ENCODE results near the gene ZBTB47. TPM values are rescaled to one million over a fixed set of nuclear protein-coding genes. Genes with fewer than 3 reads are reported as not detected.
A peak's percentile ranks its signal among the peaks of the same experiment; 100 is the strongest.

The ZBTB47 gene
- 32.1 and 49.4 TPM in 2 replicates for total RNA-seq
- 15.2 and 15.6 TPM in 2 replicates for polyA plus RNA-seq
- polyA plus RNA-seq (2012), result 20.8 and 21.0 TPM in 2 replicates
- 26.3 and 41.3 TPM in 2 replicates for polyA minus RNA-seq (ENCODE audit: low replicate concordance)

GRCh38 chr3:42653560-42654330 lies at the start of gene ZBTB47:
TSS of gene ZBTB47 (plus strand) at chr3:42653697. CDS start at chr3:42658356, 4,659 bp downstream.
- peak within 1 kb of the TSS; percentile 80 for H3K9ac ChIP-seq (ENCODE audit: insufficient read depth, low read length)
- H3K4me3 ChIP-seq (replicated peaks in 1 of 4; ENCODE audit: control extremely low read depth in 1 of 4, insufficient read depth in 1 of 4, low read depth in 3 of 4, low read length in 4 of 4), result peak within 1 kb of the TSS; percentile 60 to 82 (median 75)
- TF ChIP-seq CTCF (conservative IDR thresholded peaks at IDR 0.05 in 1 of 2, IDR thresholded peaks at IDR 0.05 in 1 of 2; ENCODE audit: low read depth in 1 of 2, low read length in 2 of 2) (no peak), EZH2 (IDR thresholded peaks at IDR 0.05; ENCODE audit: low read length, missing control alignments) (no peak)
- H4K20me1 ChIP-seq (ENCODE audit: control insufficient read depth, extremely low read depth, insufficient read depth, low read length), result no peaks in the 10 kb centered on the region
- peaks cover 32% of the 10 kb centered on the region for H3K79me2 ChIP-seq (ENCODE audit: control insufficient read depth, insufficient read depth, low read length)
- peaks cover 9% of the 10 kb centered on the region for H3K36me3 ChIP-seq (ENCODE audit: control insufficient read depth, insufficient read depth, low read length)
- peak within 1 kb of the TSS; percentile 84 for H3K4me2 ChIP-seq (ENCODE audit: extremely low read depth, insufficient read depth, low read length)
- H3K9me3 ChIP-seq (ENCODE audit: control insufficient read depth, insufficient read depth, low read depth, low read length), result no peaks in the 10 kb centered on the region
- peaks cover 33% of the 10 kb centered on the region for H3K4me1 ChIP-seq (ENCODE audit: control insufficient read depth, extremely low read depth, insufficient read depth, low read length)
- no peak within 1 kb of the TSS for H2AFZ ChIP-seq (ENCODE audit: low read length)
- peak within 1 kb of the TSS; percentile 80 for H3K27ac ChIP-seq (ENCODE audit: insufficient read depth, low read length)
- DNase-seq (ENCODE audit: low read depth in 2 of 2), result peak; percentile 29 to 49
- H3K27me3 ChIP-seq (ENCODE audit: control insufficient read depth, insufficient read depth, low read length), result no peaks in the 10 kb centered on the region

- Histone ChIP-seq H3K4me3 (replicated peaks in 1 of 4; ENCODE audit: control extremely low read depth in 1 of 4, insufficient read depth in 1 of 4, low read depth in 3 of 4, low read length in 4 of 4) (no peak overlapping the region), H2AFZ (ENCODE audit: low read length) (no peak overlapping the region), H3K79me2 (ENCODE audit: control insufficient read depth, insufficient read depth, low read length) (peaks cover 91% of the 10 kb centered on the region), H3K4me2 (ENCODE audit: extremely low read depth, insufficient read depth, low read length) (no peak overlapping the region), H3K36me3 (ENCODE audit: control insufficient read depth, insufficient read depth, low read length) (no peaks in the 10 kb centered on the region), H3K4me1 (ENCODE audit: control insufficient read depth, extremely low read depth, insufficient read depth, low read length) (peaks cover 3% of the 10 kb centered on the region), H3K27me3 (ENCODE audit: control insufficient read depth, insufficient read depth, low read length) (no peaks in the 10 kb centered on the region), H3K9ac (ENCODE audit: insufficient read depth, low read length) (no peak overlapping the region), H3K27ac (ENCODE audit: insufficient read depth, low read length) (no peak overlapping the region), H3K9me3 (ENCODE audit: control insufficient read depth, insufficient read depth, low read depth, low read length) (no peaks in the 10 kb centered on the region), H4K20me1 (ENCODE audit: control insufficient read depth, extremely low read depth, insufficient read depth, low read length) (peaks cover 3% of the 10 kb centered on the region)
- no peak for TF ChIP-seq CTCF (conservative IDR thresholded peaks at IDR 0.05 in 1 of 2, IDR thresholded peaks at IDR 0.05 in 1 of 2; ENCODE audit: low read depth in 1 of 2, low read length in 2 of 2)
- TF ChIP-seq EZH2 (IDR thresholded peaks at IDR 0.05; ENCODE audit: low read length, missing control alignments), result no peak
- peak in 1 of 2 donors; percentile 25 for DNase-seq (ENCODE audit: low read depth in 2 of 2)
These were observed 47.8 kb upstream of the ZBTB47 start for GRCh38 chr3:42605546-42606173.

GRCh38 chr3:42608581-42608980 lies 44.9 kb upstream of the ZBTB47 start:
- Histone ChIP-seq H3K36me3 (ENCODE audit: control insufficient read depth, insufficient read depth, low read length) (no peaks in the 10 kb centered on the region), H3K4me2 (ENCODE audit: extremely low read depth, insufficient read depth, low read length) (no peak overlapping the region), H3K79me2 (ENCODE audit: control insufficient read depth, insufficient read depth, low read length) (peaks cover 92% of the 10 kb centered on the region), H3K27ac (ENCODE audit: insufficient read depth, low read length) (no peak overlapping the region), H3K4me1 (ENCODE audit: control insufficient read depth, extremely low read depth, insufficient read depth, low read length) (no peaks in the 10 kb centered on the region), H3K4me3 (replicated peaks in 1 of 4; ENCODE audit: control extremely low read depth in 1 of 4, insufficient read depth in 1 of 4, low read depth in 3 of 4, low read length in 4 of 4) (no peak overlapping the region), H3K9ac (ENCODE audit: insufficient read depth, low read length) (no peak overlapping the region), H4K20me1 (ENCODE audit: control insufficient read depth, extremely low read depth, insufficient read depth, low read length) (peaks cover 4% of the 10 kb centered on the region), H3K9me3 (ENCODE audit: control insufficient read depth, insufficient read depth, low read depth, low read length) (no peaks in the 10 kb centered on the region), H2AFZ (ENCODE audit: low read length) (no peak overlapping the region), H3K27me3 (ENCODE audit: control insufficient read depth, insufficient read depth, low read length) (no peaks in the 10 kb centered on the region)
- peak in 1 of 2 donors; percentile 40 for DNase-seq (ENCODE audit: low read depth in 2 of 2)
- TF ChIP-seq EZH2 (IDR thresholded peaks at IDR 0.05; ENCODE audit: low read length, missing control alignments) (no peak), CTCF (conservative IDR thresholded peaks at IDR 0.05 in 1 of 2, IDR thresholded peaks at IDR 0.05 in 1 of 2; ENCODE audit: low read depth in 1 of 2, low read length in 2 of 2) (no peak)

Data from fibroblast of lung (primary cell).